Body of pancreas (tissue), 4 donors: Measurements from ENCODE around the gene WDR7. TPM values are rescaled to one million over a fixed set of nuclear protein-coding genes. Genes with fewer than 3 reads are reported as not detected.

Experiments
- ATAC-seq: fragments of 150-250 bp; one replicate; pipeline ENCODE4 v1.9.1; 2016
- DNase-seq, 4 donors: peaks; one replicate each; pipeline ENCODE4 v3.0.0-alpha.2; 2019
- H3K27ac ChIP-seq, 4 donors: fragments of 200-600 bp; sonication (generic); 1 replicate in 3 of 4; 2 replicates in 1 of 4; pipeline versions ENCODE4 v1.5.1 to v1.6.1; 2016 to 2019; ENCODE audit warnings: mild to moderate bottlenecking in 1 of 4, mixed read lengths in 1 of 4, moderate library complexity in 1 of 4
- H3K27me3 ChIP-seq, 2 donors: fragments of 200-600 bp; sonication (generic); one replicate each; pipeline ENCODE4 v1.6.0; 2016; ENCODE audit warnings: mild to moderate bottlenecking in 1 of 2
- H3K36me3 ChIP-seq, 2 donors: fragments of 200-600 bp; sonication (generic); replicated peaks in 1 of 2; 2 replicates each; pipeline ENCODE4 v1.5.1; 2016; ENCODE audit warnings: low read depth in 2 of 2; ENCODE audit not compliant: insufficient read depth in 1 of 2
- H3K4me1 ChIP-seq: fragments of 200-600 bp; sonication (generic); one replicate; pipeline ENCODE4 v1.6.0; 2016
- H3K4me3 ChIP-seq, 2 donors: fragments of 200-600 bp; sonication (generic); 1 replicate in 1 of 2; 2 replicates in 1 of 2; pipeline ENCODE4 v1.5.1; 2016 to 2019
- H3K9me3 ChIP-seq, 3 donors: fragments of 200-600 bp; sonication (generic); 1 replicate in 2 of 3; 2 replicates in 1 of 3; pipeline ENCODE4 v1.5.1; 2016
- POLR2A ChIP-seq, 3 donors: fragments of 450-650 bp; IDR thresholded peaks; one replicate each; pipeline ENCODE4 v1.6.1; 2016; ENCODE audit warnings: antibody characterized with exemption in 3 of 3, mild to moderate bottlenecking in 2 of 3
- WGBS, 2 donors: methylation state at CpG; one replicate each; pipeline ENCODE4 v1.1.5; 2017; 5-methylcytosine and 5-hydroxymethylcytosine counted together
- intact Hi-C: fragments of 100-400 bp; cut with DNase I; formaldehyde crosslinking; loops from one replicate; pipeline ENCODE4 v1.15.1; 2023
- total RNA-seq, 2 donors: library from RNA; depleted of rRNA; stranded (reverse); fragments of >200 nt; gene quantifications; one replicate each; pipeline ENCODE4 v1.1.0, GENCODE V29; 2016
- TF ChIP-seq, protein P1 (sequence below), 7 experiments: fragments of 450-650 bp in 4 of 7; fragments of 200-600 bp in 3 of 7; sonication (generic) in 3 of 7; IDR thresholded peaks; one replicate each; pipeline ENCODE4 v1.5.1; 2016 to 2019; ENCODE audit warnings: antibody characterized with exemption in 7 of 7

Gene WDR7
- total RNA-seq, 2 donors from 2014 or later: 16.3 to 21.4 TPM

DNA sequence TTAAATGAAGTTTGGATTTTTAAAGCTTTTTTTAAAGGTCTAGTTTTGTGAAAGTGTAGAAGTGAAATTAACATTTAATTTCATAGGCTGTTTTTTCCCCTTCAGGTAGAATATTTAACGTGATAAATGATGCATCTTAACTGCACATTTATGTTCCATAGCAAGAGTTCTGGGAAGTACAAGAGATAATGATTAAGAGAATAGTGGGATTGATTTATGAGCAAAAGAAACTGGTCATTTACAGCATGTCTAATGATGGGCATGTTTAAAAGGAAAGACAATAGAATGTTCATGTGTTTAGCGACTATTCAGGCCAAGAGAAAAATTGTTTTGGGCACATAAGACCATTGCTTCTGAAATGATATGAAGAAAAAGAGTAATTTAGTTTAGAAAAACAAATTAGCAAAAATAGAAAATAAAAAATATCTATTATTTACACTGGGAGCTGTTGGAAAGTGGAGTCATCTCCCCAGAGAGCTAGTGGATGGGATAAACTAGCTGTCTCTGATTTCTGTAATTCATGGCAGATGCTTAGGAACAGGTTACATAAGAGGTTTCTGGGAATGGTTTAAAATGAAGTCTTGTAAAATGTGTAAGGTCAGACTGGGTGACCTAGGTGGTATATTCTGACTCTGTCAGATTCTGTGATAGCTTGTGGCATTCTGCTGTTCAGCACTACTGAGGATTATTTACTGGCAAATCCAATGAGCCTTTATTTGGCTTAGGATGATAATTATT lies 60.7 kb downstream of the WDR7 start:
- DNase-seq: no peak
- TF ChIP-seq, protein P1, sequence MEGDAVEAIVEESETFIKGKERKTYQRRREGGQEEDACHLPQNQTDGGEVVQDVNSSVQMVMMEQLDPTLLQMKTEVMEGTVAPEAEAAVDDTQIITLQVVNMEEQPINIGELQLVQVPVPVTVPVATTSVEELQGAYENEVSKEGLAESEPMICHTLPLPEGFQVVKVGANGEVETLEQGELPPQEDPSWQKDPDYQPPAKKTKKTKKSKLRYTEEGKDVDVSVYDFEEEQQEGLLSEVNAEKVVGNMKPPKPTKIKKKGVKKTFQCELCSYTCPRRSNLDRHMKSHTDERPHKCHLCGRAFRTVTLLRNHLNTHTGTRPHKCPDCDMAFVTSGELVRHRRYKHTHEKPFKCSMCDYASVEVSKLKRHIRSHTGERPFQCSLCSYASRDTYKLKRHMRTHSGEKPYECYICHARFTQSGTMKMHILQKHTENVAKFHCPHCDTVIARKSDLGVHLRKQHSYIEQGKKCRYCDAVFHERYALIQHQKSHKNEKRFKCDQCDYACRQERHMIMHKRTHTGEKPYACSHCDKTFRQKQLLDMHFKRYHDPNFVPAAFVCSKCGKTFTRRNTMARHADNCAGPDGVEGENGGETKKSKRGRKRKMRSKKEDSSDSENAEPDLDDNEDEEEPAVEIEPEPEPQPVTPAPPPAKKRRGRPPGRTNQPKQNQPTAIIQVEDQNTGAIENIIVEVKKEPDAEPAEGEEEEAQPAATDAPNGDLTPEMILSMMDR (IDR thresholded peaks at IDR 0.05): no peak
- TF ChIP-seq POLR2A (IDR thresholded peaks at IDR 0.05): no peak
- intact Hi-C loops: no loop called here
- no peaks in the 10 kb centered on the region for H3K9me3 ChIP-seq
- WGBS, 2 donors: 89 to 90% methylated on average over 2 of the region's 2 CpGs
- no peaks in the 10 kb centered on the region for H3K27me3 ChIP-seq
- no peaks in the 10 kb centered on the region for H3K4me1 ChIP-seq
- H3K4me3 ChIP-seq: no peak overlapping the region
- H3K36me3 ChIP-seq: no peaks in the 10 kb centered on the region
- no peak overlapping the region for H3K27ac ChIP-seq
- ATAC-seq: no peak

DNA sequence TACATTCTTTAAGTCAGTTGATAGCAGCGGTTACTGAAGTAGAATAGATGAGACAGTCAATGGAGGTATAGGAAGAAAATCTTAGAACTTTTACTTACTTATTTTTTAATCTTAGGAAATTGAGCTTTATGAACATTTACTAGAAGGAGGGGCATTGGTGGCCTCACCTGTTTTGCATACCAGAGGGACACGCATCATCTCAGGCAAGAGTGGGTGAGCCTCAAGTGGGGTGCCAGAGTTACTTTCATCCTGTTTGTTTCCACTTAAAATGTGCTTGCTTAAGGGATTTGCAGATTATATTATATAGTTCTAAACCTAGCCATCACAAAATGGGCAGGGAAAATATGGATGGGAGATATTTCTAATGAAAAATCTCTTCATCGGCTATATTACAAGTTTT lies 61.6 kb downstream of the WDR7 start:
- intact Hi-C loops: no loop called here
- ATAC-seq: no peak
- Histone ChIP-seq H3K9me3 (no peaks in the 10 kb centered on the region), H3K27me3 (no peaks in the 10 kb centered on the region), H3K4me3 (no peak overlapping the region), H3K27ac (no peak overlapping the region), H3K36me3 (no peaks in the 10 kb centered on the region), H3K4me1 (no peaks in the 10 kb centered on the region)
- TF ChIP-seq, protein P1 (IDR thresholded peaks at IDR 0.05): no peak
- no peak for TF ChIP-seq POLR2A (IDR thresholded peaks at IDR 0.05)
- 96% methylated on average over 3 of the region's 3 CpGs for WGBS, 2 donors
- DNase-seq: no peak

DNA sequence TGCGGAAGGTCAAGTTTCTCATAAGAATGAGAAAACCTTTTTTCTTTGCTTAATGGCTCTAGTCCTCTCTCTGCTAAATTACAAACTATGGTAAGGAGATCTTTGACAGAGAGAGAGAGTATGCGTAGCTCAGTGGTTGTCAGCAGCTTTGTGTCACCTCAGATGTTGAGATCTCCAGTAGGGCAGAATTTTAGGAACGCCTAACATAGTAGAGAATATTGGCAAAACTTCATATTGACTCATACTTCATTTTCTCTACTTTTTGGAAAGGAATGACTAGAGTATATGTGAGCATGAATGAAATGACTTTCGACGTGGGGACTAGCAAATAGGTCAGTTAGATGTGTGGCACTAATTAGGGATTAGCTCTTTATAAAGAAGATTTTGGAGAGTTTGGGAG lies 64.0 kb downstream of the WDR7 start:
- H3K27ac ChIP-seq: no peak overlapping the region
- no peaks in the 10 kb centered on the region for H3K9me3 ChIP-seq
- peaks cover 0 to 1% of the 10 kb centered on the region in 2 donors for H3K36me3 ChIP-seq
- 71 to 84% methylated on average over 5 of the region's 5 CpGs for WGBS, 2 donors
- ATAC-seq: no peak
- no peaks in the 10 kb centered on the region for H3K4me1 ChIP-seq
- DNase-seq: no peak
- H3K4me3 ChIP-seq: no peak overlapping the region
- intact Hi-C loops: no loop called here
- no peaks in the 10 kb centered on the region for H3K27me3 ChIP-seq
- TF ChIP-seq POLR2A (IDR thresholded peaks at IDR 0.05): no peak
- TF ChIP-seq, protein P1 (IDR thresholded peaks at IDR 0.05): no peak

DNA sequence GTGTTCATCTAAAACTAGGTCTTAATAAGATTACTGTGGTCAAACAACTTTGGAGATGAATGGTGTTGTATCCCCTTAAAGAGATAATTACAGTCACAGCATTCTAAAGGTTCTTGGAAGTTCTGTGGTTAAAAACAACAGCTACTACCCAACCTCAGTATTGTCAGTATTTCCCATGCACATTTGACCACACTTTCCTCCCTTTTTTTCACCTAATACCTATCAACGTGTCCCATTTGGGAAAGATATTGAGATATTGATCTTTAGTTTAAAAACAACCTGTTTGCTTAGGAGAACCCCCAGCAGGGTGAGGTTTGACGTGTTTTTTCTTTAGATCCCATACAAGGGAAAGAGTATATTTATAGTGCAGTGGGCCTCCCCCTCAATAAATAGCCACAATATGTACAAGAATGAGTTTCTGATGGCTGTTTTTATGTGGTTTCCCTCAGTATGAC lies 65.6 kb downstream of the WDR7 start:
- WGBS, 2 donors: 48 to 54% methylated on average over 2 of the region's 2 CpGs

More for the DNA sequence above, 65.6 kb downstream of the WDR7 start:
- Histone ChIP-seq H3K4me1 (no peaks in the 10 kb centered on the region), H3K27ac (no peak overlapping the region), H3K27me3 (no peaks in the 10 kb centered on the region), H3K9me3 (no peaks in the 10 kb centered on the region), H3K4me3 (no peak overlapping the region), H3K36me3 (peaks cover 0 to 1% of the 10 kb centered on the region in 2 donors)
- no peak for DNase-seq
- TF ChIP-seq POLR2A (IDR thresholded peaks at IDR 0.05): no peak
- TF ChIP-seq, protein P1 (IDR thresholded peaks at IDR 0.05): no peak
- ATAC-seq: no peak
- intact Hi-C loops: no loop called here
